ENCODE data around the gene ZNF837. TPM values are rescaled to one million over a fixed set of nuclear protein-coding genes. Genes with fewer than 3 reads are reported as not detected.

The ZNF837 gene
- total RNA-seq, 1 experiment from 2014 or later, result 4.9 TPM

DNA sequence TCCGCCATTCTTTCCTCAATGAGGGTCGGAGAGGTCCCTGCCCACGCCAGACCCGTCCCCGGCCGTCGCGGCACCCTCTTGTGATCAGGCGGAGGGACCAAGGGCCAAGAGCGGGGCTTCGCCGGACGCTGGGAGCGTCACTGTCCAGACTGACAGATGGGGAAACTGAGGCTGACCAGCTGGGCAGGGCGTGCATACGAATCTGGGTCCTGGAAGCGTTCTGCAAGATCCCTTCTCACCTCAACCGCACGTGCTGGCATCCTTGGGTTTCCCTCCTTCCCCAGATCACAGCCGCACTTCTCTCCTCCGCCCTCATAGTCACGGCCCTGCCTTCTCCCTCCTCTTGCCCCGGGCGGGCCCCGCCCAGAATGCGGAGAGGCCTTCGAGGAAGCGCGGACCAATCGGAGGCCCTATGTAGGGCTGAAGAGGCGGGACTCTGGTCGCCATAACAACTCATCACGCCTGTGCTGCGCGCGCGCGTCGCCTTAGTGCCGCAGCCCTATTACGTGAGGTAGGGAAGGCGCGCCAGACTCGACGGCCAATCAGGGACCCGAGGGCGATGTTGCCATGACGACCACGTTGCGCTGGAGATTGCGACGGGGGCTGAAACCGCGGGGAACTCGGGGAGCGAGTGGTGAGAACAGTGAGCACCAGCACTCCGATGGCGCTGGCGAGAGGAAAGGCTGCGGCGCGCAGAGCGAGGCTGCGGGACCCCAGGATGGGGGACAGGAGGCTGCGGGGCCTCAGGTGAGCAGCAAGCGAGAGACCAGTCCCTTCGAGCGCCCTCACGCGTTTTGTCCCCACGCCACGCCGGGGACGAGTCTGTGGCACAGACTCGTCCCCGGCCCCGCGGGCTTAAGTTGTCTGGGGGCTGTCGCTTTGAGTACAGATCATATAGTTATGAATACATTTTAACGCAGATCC, 20.3 kb upstream of the ZNF837 start (continued):
- TF ChIP-seq, protein P1, sequence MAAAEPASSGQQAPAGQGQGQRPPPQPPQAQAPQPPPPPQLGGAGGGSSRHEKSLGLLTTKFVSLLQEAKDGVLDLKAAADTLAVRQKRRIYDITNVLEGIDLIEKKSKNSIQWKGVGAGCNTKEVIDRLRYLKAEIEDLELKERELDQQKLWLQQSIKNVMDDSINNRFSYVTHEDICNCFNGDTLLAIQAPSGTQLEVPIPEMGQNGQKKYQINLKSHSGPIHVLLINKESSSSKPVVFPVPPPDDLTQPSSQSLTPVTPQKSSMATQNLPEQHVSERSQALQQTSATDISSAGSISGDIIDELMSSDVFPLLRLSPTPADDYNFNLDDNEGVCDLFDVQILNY (CRISPR knock-in tag; IDR thresholded peaks at IDR 0.05), result peak; percentile 98
- peak; percentile 29; the same call in 1 of the 2 replicates for TF ChIP-seq MYBL2 (CRISPR knock-in tag; IDR thresholded peaks at IDR 0.05)
- TF ChIP-seq NFE2L1 (CRISPR knock-in tag; IDR thresholded peaks at IDR 0.05), result peak; percentile 65; the same call in 1 of the 2 replicates
- no peak for TF ChIP-seq SOX15 (CRISPR knock-in tag; IDR thresholded peaks at IDR 0.05)
- TF ChIP-seq FOXJ3 (CRISPR knock-in tag; IDR thresholded peaks at IDR 0.05; ENCODE audit: borderline replicate concordance), result no peak
- TF ChIP-seq, protein P2, sequence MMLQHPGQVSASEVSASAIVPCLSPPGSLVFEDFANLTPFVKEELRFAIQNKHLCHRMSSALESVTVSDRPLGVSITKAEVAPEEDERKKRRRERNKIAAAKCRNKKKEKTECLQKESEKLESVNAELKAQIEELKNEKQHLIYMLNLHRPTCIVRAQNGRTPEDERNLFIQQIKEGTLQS (CRISPR knock-in tag; conservative IDR thresholded peaks at IDR 0.05), result no peak
- 0 out of 2 replicates have a peak, but pooled peaks have one; percentile 52 for TF ChIP-seq ZBTB21 (CRISPR knock-in tag; IDR thresholded peaks at IDR 0.05; ENCODE audit: borderline replicate concordance)
- no peak for TF ChIP-seq TEAD1 (CRISPR knock-in tag; IDR thresholded peaks at IDR 0.05)
- no peak for TF ChIP-seq GABPB1 (CRISPR knock-in tag; IDR thresholded peaks at IDR 0.05)
- TF ChIP-seq SMAD3 (CRISPR knock-in tag; IDR thresholded peaks at IDR 0.05; ENCODE audit: borderline replicate concordance), result peak; percentile 26; the same call in 1 of the 2 replicates
- peak; percentile 70; the same call in 1 of the 2 replicates for TF ChIP-seq CREB1 (CRISPR knock-in tag; IDR thresholded peaks at IDR 0.05)
- TF ChIP-seq NFYB (CRISPR knock-in tag; conservative IDR thresholded peaks at IDR 0.05; ENCODE audit: low read depth), result peak; percentile 94
- TF ChIP-seq, protein P3, sequence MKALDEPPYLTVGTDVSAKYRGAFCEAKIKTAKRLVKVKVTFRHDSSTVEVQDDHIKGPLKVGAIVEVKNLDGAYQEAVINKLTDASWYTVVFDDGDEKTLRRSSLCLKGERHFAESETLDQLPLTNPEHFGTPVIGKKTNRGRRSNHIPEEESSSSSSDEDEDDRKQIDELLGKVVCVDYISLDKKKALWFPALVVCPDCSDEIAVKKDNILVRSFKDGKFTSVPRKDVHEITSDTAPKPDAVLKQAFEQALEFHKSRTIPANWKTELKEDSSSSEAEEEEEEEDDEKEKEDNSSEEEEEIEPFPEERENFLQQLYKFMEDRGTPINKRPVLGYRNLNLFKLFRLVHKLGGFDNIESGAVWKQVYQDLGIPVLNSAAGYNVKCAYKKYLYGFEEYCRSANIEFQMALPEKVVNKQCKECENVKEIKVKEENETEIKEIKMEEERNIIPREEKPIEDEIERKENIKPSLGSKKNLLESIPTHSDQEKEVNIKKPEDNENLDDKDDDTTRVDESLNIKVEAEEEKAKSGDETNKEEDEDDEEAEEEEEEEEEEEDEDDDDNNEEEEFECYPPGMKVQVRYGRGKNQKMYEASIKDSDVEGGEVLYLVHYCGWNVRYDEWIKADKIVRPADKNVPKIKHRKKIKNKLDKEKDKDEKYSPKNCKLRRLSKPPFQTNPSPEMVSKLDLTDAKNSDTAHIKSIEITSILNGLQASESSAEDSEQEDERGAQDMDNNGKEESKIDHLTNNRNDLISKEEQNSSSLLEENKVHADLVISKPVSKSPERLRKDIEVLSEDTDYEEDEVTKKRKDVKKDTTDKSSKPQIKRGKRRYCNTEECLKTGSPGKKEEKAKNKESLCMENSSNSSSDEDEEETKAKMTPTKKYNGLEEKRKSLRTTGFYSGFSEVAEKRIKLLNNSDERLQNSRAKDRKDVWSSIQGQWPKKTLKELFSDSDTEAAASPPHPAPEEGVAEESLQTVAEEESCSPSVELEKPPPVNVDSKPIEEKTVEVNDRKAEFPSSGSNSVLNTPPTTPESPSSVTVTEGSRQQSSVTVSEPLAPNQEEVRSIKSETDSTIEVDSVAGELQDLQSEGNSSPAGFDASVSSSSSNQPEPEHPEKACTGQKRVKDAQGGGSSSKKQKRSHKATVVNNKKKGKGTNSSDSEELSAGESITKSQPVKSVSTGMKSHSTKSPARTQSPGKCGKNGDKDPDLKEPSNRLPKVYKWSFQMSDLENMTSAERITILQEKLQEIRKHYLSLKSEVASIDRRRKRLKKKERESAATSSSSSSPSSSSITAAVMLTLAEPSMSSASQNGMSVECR (CRISPR knock-in tag; IDR thresholded peaks at IDR 0.05; ENCODE audit: borderline replicate concordance), result peak; percentile 41; the same call in 1 of the 2 replicates
- 0 out of 2 replicates have a peak, but pooled peaks have one; percentile 33 for TF ChIP-seq ATF1 (CRISPR knock-in tag; IDR thresholded peaks at IDR 0.05)
- TF ChIP-seq ZNF416 (CRISPR knock-in tag; IDR thresholded peaks at IDR 0.05), result no peak
- TF ChIP-seq, protein P4, sequence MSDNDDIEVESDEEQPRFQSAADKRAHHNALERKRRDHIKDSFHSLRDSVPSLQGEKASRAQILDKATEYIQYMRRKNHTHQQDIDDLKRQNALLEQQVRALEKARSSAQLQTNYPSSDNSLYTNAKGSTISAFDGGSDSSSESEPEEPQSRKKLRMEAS (CRISPR knock-in tag; IDR thresholded peaks at IDR 0.05), result peak; percentile 92
- TF ChIP-seq FOXK1 (CRISPR knock-in tag; IDR thresholded peaks at IDR 0.05), result peak; percentile 82
- no peak; the same call in 1 of the 2 replicates for TF ChIP-seq TCF7 (CRISPR knock-in tag; IDR thresholded peaks at IDR 0.05; ENCODE audit: low read depth)

DNA sequence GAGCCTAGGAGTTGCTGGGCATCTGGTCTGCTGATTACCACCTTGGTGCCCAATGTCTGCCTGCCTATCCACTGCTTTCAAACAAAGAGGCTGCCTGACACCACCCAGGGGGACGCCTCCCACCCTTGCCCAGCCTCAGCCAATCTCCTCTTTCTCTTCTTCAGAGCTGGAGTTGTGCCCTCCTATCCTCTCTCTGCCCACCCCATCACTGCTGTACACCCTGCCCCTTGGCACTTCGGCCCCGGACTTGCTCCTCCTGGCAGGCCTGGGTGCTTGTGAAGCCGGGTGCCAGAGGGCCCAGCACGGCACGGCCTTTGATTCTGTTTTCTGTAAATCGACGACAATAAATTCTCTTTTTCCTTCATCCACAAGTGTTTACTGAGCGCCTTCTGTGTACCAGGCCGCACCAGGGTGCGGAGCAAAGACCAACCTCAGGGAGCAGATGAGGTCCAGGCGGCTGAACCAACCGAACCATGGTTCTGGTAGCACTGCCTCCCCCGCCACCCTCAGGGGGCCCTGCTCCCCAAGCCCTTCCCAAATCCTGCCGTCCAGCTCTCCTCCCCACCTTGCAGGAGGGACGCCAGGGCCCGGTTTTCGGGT, 19.6 kb upstream of the ZNF837 start:
- H3K4me3 Mint-ChIP-seq, result peak overlapping the region; percentile 83
- H3K27ac Mint-ChIP-seq, result no peak overlapping the region
- ATAC-seq (no peak), DNase-seq (ENCODE audit: low spot score) (no peak)
- H3K27me3 Mint-ChIP-seq (ENCODE audit: low read depth), result peaks cover 36% of the 10 kb centered on the region
- peaks cover 4% of the 10 kb centered on the region; the same call in 1 of the 2 replicates for H3K36me3 Mint-ChIP-seq
- ChIA-PET CTCF (interaction anchor here (1.0 kb wide), 1 partner anchor 119 kb away, joined by 3 read pairs; no protein-coding TSS in a partner anchor), POLR2A (no interaction called here)
- peaks cover 12% of the 10 kb centered on the region for H3K4me1 Mint-ChIP-seq
- H3K9me3 Mint-ChIP-seq, result no peaks in the 10 kb centered on the region
- TF ChIP-seq, protein P5, sequence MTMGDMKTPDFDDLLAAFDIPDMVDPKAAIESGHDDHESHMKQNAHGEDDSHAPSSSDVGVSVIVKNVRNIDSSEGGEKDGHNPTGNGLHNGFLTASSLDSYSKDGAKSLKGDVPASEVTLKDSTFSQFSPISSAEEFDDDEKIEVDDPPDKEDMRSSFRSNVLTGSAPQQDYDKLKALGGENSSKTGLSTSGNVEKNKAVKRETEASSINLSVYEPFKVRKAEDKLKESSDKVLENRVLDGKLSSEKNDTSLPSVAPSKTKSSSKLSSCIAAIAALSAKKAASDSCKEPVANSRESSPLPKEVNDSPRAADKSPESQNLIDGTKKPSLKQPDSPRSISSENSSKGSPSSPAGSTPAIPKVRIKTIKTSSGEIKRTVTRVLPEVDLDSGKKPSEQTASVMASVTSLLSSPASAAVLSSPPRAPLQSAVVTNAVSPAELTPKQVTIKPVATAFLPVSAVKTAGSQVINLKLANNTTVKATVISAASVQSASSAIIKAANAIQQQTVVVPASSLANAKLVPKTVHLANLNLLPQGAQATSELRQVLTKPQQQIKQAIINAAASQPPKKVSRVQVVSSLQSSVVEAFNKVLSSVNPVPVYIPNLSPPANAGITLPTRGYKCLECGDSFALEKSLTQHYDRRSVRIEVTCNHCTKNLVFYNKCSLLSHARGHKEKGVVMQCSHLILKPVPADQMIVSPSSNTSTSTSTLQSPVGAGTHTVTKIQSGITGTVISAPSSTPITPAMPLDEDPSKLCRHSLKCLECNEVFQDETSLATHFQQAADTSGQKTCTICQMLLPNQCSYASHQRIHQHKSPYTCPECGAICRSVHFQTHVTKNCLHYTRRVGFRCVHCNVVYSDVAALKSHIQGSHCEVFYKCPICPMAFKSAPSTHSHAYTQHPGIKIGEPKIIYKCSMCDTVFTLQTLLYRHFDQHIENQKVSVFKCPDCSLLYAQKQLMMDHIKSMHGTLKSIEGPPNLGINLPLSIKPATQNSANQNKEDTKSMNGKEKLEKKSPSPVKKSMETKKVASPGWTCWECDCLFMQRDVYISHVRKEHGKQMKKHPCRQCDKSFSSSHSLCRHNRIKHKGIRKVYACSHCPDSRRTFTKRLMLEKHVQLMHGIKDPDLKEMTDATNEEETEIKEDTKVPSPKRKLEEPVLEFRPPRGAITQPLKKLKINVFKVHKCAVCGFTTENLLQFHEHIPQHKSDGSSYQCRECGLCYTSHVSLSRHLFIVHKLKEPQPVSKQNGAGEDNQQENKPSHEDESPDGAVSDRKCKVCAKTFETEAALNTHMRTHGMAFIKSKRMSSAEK (CRISPR knock-in tag; IDR thresholded peaks at IDR 0.05; ENCODE audit: borderline replicate concordance), result no peak
- TF ChIP-seq ELF4 (CRISPR knock-in tag; IDR thresholded peaks at IDR 0.05; ENCODE audit: low read depth) (no peak), TEAD1 (CRISPR knock-in tag; IDR thresholded peaks at IDR 0.05) (0 out of 2 replicates have a peak, but pooled peaks have one; percentile 1), ATF1 (CRISPR knock-in tag; IDR thresholded peaks at IDR 0.05) (no peak), ZNF423 (CRISPR knock-in tag; IDR thresholded peaks at IDR 0.05) (no peak)
